Upper lobe of left lung (tissue), 4 donors: ENCODE data around the gene GPD1L.

Experiments
- CTCF ChIP-seq, 6 experiments: fragments of 450-650 bp in 4 of 6; fragments of 200-600 bp in 2 of 6; sonication (generic) in 2 of 6; IDR thresholded peaks; one replicate each; pipeline ENCODE4 v1.5.1; 2016 to 2019; ENCODE audit warnings: antibody characterized with exemption in 6 of 6
- EP300 ChIP-seq, 4 donors: sonication (generic); formaldehyde crosslinking; IDR thresholded peaks; one replicate each; pipeline ENCODE4 v1.5.1; 2017; ENCODE audit warnings: antibody characterized with exemption in 4 of 4, control low read depth in 2 of 4
- POLR2A ChIP-seq, 4 donors: fragments of 450-650 bp; IDR thresholded peaks; one replicate each; pipeline ENCODE4 v1.5.1; 2016 to 2017; ENCODE audit warnings: antibody characterized with exemption in 4 of 4, mild to moderate bottlenecking in 2 of 4

GRCh38 chr3:32202496-32202895 lies 96.1 kb downstream of the GPD1L start:
- TF ChIP-seq POLR2A (IDR thresholded peaks at IDR 0.05), result no peak
- TF ChIP-seq CTCF (IDR thresholded peaks at IDR 0.05), result no peak
- no peak for TF ChIP-seq EP300 (IDR thresholded peaks at IDR 0.05)
